GM18519 (cell line): ENCODE data around the gene PRDM16.

ENCODE experiments used
- ATAC-seq: cut with Tn5 transposase; IDR thresholded peaks from one replicate; pipeline ENCODE4 v1.9.1; 2021; ENCODE audit warnings: mild to moderate bottlenecking, moderate library complexity; ENCODE audit not compliant: unreplicated experiment, low FRiP score

Gene PRDM16

DNA sequence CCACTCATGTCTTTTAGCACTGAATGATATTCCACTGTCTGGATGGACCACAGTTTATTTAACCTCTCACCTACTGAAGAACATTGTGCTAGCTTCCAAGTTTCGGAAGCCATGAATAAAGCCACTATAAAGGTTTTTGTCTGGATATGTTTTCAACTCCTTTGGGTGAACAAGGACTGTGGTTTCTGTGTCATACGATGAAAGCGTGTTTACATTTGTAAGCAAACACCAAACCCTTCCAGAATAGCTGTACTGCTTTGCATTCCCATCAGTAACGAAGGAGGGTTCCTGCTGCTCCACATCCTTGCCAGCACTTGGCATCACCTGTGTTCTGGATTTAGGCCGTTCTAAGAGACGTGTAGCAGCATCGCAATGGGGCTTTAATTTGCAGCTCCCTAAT, 374.8 kb downstream of the PRDM16 start:
- no peak for ATAC-seq

DNA sequence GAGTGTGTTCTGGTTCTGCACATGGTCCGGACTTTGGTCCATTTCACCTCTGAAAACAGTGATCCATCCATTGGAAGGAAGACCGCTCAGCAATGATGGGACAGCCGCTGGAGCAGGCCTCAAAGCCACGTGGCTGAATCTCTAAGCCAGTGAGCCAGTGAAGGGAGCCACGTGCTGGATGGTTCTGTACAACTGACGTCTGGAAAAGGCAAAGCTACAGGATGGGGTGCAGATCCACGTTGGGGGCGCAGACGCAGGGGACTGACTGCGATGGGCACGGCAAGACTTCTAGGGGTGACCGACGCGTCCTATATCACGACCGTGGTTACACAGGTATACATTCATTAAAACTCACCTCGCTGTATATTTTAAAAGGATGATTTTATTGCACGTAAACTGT, 375.3 kb downstream of the PRDM16 start:
- no peak for ATAC-seq

DNA sequence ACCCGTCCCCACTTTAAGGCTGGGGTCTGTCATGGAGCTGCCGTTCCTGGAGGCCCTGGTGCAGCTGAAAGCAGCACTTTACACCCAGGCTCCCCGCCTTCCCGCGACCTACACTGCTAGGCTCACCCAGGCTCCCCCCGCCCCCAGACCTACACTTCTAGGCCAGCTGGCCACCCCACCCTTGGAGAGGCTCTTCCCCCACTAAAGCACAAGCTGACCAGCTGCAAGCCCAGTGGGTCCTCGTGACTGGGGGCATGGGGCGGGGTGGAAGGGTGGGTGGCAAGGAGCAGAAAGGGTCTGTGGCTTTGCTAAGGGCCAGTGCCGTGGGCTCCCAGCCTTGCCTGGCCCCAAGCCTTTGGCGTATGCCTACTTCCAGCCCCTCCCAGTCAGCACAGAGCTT, 375.7 kb downstream of the PRDM16 start:
- no peak for ATAC-seq

DNA sequence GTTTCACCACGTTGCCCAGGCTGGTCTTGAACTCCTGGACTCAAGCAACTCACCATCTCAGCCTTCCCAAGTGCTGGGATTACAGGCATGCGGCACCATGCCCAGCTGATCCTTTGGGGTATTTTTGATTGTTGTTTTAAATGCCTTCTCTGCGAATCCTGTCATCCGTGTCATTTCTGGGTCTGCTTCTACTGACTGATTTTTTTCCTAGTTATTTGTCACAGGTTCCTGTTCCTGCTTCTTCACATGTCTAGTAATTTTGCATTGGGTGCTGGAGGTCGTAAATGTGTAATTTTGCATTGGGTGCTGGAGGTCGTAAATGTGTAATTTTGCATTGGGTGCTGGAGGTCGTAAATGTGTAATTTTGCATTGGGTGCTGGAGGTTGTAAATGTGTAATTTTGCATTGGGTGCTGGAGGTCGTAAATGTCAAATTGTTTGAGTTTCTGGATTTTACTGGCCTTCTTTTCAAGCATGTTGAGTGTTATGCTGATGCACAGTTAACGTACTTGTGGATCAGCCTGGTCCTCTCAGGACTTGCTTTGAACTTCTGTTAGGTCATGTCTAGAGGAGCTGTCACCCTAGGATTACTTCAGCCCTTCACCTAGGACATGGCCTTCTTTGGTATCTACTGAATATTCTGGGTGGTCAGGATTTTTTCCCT, 381.3 kb downstream of the PRDM16 start:
- ATAC-seq = no peak

DNA sequence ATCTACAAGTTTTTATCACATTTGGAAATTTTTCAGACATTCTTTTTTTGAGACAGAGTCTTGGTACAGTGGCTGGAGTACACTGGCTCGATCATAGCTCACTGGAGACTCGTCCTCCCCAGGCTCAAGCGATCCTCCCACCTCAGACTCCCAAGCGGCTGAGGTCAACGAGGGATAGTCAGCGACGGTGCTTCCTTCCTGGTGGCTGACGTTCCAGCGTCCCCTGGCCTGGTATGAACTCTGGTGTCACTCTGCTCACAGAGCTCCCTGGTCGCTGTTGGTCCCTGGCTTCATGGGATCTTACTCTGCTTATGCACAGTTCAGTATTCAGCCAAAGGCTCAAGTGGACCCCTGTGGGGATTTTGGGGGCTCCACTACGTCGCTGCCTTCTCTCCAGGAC, 382.0 kb downstream of the PRDM16 start:
- ATAC-seq = no peak

DNA sequence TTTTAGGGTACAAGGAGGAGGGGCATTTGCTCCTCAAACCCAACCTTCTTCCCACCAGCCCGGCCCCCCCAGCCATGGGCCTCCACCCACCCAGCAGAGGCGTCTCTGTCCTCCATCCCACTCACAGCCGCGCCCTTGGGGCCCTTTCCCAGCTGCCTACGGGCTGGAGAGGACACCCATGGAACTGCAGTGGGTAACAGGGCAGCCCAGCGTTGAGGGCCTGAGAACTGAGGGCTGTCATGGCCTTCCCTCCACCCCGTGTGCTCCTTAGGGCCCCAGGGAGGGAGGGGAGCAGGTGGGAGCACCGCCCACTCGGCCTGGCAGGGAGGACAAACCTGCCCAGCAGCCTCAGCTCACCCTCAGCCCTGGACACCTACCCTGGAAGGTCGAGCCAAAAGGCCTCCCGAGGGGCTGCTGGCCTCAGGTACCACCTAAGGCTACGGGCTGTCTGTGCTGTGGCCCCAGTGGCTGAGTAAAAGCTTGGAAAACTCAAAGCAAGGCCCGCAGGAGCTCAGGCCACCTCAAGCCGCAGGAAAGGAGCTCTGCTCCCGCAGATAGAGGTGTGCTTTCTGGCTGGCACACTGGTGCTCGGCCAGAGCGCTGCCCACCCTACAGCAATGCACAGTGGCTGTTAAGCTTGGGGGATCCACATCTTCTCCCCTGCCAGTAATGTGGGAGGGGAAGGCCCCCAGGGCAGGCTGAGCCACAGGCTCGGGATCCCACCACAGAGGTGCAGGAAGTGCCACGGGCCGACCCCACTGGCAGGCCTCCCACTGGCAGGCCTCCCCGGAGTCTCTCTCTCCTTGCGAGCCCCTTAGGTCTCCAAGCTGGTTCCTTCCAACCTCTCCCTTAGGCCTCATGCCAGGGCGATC, 383.2 kb downstream of the PRDM16 start:
- no peak for ATAC-seq

DNA sequence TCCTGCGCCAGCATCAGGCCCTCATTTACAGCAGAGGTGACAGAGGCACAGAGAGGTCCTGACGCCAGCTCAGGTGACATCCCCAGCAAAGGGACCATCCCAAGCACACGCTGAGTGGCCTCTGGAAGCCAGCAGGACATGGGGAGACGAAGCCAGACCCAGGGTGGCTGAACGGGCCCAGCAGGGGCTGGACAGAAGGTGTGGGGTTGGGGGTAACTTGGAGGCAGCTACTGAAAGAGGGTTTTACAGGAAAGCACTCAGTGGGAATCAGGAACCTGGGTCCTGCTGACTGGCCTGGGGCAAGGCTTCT, 383.8 kb downstream of the PRDM16 start:
- no peak for ATAC-seq

DNA sequence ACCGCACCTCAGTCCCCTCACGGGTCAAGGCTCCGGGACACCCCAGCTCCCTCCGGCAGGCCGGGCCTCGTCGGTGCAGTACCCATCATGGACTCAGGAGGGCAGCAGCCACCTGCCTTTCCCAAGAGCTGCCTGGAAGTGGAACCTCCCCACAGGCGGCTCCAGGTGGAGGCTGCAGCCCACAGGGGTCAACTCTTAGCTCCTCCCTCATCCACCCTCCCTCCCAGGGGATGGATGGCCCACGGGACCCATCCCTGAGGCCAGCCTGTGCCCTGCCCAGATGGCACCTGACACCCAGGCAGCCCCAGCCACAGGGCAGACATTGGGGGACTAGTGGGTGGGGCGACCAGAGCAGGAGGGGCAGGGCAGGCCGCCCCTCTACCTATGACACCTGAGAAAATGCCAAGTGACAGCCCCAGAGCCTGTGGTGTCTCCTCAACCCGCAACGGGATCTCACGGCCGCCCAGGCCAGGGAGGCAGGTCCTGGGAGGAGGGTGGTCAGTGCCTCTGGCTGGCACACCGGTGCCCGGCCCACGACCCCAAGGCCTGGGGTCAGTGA, 384.3 kb downstream of the PRDM16 start:
- ATAC-seq = no peak

DNA sequence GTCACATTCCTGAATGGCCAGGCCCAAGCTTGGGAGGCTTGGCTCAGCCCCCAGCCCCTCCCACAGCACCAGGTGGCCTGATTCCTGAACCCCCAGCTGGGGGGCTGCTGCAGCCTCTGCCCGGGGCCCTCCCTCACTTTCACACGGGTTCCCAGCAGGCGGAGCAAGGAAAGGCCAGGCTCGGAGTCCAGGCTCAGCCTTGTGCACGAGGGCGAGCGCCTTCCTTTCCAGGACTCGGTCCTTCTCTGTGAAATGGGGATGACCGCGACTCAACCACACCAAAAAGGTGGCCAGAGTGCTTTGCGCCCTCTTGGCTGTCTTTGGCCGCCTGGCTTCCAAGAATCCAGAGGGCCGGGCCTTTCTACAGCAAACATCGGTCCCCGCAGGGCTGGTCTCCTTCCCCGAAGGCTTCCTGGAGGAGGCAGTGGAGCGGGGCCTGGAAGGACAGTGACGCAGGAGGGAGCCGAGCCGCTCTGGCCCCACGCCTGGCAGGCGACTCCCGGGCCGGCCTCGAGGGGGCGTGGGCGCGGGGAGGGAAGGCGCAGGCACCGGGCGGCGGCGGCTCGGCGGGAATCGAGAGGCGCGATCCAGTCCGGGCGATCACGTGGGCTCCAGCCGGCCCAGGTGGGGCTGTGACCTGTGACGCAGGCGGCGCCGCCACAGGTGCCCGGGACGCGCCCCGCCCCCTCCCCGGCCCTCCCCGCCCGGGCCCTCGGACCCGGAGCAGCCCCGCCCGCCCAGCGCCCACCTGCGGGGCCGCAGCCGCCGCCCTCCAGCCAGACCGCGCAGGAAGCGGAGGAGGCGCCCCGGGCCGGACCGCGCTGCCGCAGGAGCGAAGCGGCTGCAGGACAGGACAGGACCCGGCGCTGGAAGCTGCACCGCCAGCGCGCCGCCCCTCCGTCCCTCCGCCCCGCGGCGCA, 385.1 kb downstream of the PRDM16 start, which contains the start of gene ARHGEF16:
ARHGEF16 (plus strand) TSS at position 775 of the 920 bp plus-strand sequence. CDS start 8,420 bp downstream, outside the sequence.
- ATAC-seq = no peak

DNA sequence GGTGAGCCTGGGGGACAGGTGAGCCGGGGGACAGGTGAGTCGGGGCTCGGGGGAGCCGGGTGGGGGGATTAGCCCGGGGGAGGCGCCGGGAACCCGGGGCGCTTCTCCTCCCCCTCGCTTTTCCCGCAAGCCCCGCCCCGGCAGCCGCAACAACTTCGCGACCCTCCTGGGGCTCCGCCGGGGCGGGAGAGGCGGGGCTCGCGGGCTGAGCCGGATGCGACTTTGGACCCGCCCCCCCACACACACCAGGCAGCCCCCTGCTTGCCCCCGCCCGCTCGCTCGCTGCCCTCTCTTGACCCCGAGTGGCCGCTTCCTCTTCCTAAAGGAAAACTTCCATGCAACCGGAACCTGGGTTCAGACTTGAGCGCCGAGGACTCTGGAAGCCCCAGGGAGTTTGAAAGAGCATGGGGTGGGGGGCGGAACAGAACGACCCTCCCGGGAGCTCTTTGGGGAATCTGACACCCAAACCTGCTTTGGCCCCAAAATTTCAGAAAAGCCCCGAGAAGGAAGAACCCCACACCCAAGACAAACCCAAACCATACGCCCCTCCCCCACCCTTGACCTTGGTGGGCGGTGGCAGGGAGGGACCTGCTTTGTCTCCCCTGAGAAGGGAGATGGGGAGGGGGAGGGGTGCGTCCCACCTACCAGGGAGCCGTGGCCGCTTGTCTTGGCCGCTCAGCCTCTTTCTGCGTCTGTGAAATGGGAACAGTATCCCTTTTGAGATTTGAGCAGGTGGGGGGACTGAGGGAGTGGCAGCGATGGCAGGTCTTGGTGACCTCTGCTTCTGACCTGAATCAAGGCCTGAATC, 386.0 kb downstream of the PRDM16 start:
- no peak for ATAC-seq

DNA sequence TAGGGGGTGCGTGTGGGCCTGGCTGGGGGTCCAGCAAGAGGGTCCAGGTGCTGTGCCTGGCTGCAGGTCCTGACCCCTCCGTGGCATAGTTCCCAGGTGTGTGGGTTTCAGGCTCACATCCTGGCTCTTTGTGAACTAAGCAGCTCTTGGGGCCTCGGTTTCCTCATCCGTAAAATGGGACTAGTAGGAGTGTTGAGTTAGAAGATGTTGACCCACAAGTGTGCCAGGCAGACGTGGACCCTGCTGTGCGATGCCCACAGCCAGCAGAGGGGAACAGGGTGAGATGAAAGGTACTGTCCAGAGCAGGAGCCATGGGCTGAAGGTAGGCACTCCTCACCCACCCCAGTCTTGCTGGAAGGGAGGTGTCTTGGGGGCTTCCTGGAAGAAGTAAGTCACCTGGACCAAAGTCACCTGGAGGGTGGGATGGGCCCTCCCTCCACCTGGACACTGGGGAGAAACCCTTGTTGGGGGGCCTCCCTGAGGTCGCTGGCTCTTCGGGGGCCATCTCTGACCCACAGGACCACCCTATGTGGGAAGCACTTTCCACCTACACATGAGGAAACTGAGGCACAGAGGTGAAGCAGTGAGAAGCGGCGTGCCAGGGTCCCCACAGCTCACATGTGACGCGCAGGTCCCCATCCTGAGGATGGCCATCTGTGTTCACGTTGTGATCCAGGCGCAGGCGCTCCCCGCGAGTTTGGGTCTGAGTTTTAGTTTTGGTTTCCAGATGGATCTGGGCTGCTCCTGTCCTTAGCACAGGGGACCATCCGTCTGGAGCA, 386.9 kb downstream of the PRDM16 start:
- ATAC-seq = no peak

DNA sequence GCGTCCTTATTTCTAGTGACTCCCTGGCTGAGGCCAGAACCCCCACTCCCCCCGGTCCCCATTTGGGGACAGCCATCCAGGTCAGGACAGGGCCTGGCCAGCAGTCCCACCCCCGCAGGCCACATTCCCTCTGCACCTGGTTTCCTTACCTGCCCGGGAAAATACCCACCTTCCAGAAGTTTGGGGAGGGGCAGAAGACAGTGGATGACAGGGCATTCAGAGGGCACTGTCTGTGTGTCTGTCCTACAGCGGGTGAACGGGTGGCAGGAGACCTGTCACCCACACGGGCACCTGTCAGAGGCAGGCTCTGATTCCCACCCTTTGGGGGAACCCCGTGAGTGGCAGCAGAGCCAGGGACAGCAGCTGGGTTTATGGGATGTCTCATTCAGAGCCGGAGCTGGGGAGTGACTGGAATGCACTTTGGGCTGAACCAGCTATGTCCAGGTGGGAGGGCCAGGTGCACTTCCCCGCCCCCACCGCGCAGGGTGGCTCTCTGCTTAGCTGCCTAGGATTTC, 387.5 kb downstream of the PRDM16 start:
- no peak for ATAC-seq

DNA sequence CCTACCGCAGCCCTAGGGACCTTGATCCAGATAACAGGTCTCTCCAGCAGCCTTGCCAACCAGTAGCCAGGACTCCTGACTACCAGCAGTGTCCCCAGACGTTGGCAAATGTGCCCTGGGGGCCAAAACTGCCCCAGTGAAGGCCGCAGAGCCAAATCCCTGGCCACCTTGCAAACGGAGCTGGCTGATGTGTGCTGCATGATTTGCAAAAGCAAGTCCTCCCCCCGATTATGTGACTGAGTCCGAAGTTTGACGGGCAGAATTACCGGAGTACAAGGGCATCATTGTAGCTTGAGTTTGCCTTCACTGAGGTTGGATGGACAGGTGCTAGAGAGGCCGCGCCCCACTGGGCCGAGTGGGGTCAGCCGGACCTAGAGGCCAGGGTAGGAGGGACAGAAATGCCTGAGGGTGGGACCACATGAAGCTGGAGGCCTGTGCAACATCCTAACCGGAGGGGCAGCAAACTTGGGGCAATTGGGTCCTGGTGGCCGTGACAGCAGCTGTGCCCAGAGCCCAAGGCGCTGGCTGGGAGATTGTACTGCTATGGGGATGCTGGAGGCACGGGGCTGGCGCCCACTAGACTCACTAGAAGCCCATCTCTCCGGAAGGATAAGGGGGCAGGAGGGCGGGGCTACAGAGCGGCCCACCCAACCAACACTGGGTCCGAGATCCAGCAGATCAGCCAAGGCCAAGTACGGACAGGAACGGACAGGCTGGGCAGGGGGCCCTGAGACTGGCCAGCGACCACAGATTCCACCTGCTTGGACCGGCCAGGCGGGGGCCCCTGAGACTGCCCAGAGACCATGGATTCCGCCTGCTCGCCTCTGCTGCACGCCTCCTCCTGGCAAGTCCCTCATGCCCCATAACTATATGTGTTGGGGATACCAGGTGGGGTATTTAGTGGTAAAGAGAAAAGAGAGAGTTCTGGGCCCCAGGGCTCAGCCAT, 388.2 kb downstream of the PRDM16 start:
- ATAC-seq = no peak

DNA sequence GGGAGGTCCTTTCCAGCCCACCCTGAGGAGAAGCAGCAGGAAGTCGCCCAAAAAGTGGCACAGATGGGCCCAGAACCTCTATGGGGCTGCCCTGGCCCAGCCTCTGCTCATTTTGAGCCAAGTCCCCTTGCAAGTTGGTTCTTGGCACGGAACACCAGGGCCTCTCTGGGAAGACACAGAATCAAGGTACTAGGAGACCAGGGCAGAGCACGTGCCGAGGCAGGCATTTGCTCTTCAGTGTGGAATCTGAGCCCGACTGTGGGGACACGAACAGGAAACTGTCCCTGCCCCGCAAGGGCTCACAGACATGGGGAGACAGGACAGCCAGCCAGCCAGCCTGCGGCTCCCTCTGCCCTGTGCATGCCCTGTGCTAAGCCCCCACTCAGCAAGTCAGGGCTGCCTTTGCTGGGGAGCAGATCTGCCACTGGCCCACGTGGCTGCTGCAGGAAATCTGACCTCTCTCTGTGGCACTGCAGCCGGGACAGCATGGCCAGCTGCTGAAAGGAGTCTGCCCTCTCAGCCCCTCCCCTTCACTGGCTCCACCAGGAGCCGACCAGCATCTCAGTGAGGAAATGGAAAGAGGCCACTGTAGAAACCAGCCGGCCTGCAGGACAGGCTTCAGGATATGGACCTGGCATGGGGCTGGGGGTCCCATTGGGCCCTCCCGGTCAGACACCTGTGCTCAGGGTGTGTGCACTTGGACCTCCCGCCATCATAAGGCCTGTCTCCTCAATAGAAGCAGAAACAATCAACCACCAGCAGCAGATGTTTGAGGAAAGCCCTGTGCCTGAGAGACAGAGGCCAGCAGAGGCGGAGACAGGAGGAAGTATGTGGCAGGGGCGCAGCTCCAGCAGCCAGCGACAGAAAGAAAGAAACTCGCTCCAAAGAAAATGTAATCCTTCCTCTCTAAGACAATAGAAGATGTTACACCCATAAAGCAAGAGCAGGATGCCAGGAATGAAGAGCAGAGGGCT, 389.2 kb downstream of the PRDM16 start:
- no peak for ATAC-seq

DNA sequence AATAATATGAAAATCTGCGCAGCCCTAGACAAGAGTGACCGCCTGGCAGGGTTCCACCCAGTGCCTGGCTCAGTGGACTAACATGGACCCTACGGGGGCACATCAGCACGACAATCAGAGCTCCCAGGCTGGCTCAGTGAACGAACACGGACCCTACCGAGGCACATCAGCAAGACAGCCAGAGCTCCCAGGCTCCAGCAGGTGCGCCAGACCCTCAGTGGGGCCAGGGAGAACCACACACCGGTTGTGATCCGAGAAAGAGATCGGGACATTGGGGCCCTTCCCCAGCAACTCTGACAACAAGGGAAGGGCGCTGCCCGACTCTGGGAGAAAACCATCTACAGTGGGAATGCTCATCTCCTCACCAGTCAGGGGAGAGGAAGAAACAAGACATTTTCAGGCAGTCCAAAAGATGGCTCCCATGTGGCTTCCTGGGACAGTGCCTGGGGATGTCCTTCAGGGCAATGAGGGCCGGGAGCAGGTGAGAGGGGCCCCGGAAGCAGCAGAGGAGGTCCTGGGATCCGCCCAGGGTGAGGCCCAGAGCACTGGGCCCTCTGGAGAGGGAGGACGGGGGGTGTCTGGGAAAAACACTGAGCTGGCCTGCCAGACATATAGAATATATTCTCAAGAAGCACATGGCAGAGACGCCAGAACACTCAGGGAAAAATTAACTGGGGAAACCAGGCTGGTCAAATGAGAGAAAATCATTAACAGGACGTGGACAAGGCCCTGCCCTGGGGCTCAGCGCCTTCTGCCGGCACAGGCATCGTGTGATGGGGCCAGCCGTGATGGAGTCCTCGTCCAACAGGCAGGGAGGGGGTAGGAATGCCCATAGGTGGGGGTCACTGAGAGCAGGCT, 390.3 kb downstream of the PRDM16 start:
- no peak for ATAC-seq
